Astrocyte (in vitro differentiated cells and primary cell): ENCODE data around the gene ACOT8. TPM values are rescaled to one million over a fixed set of nuclear protein-coding genes. Genes with fewer than 3 reads are reported as not detected.
A peak's percentile ranks its signal among the peaks of the same experiment; 100 is the strongest.
"Not testable (repeated sequence)": the region's sequence is repeated elsewhere in the genome, so short reads cannot be mapped to it uniquely, and the experiment has no call there.

Experiments used
- DNase-seq: peaks from one replicate; pipeline ENCODE4 v3.0.0-alpha.2; 2010; ENCODE audit warnings: low read depth
- FAIRE-seq: peaks from 2 replicates; lab custom pipeline; 2011; peaks lifted over from hg19 to GRCh38; lab: Jason Lieb, UNC
- H2AFZ ChIP-seq: 2 replicates; pipeline ENCODE4 v1.6.0; 2012; ENCODE audit warnings: low read depth, low read length, inconsistent platforms
- H3K27ac ChIP-seq: 2 replicates; pipeline ENCODE4 v1.5.1; 2011; ENCODE audit warnings: low read depth, low read length, inconsistent platforms
- H3K27me3 ChIP-seq: 2 replicates; pipeline ENCODE4 v1.6.0; 2011; ENCODE audit warnings: low read length, inconsistent platforms; ENCODE audit not compliant: insufficient read depth
- H3K36me3 ChIP-seq: 2 replicates; pipeline ENCODE4 v1.5.1; 2011; ENCODE audit warnings: low read length, inconsistent platforms; ENCODE audit not compliant: insufficient read depth
- H3K4me1 ChIP-seq: 2 replicates; pipeline ENCODE4 v1.5.1; 2011; ENCODE audit warnings: low read length, inconsistent platforms; ENCODE audit not compliant: insufficient read depth
- H3K4me2 ChIP-seq: 2 replicates; pipeline ENCODE4 v1.6.0; 2012; ENCODE audit warnings: low read length, inconsistent platforms
- H3K4me3 ChIP-seq: 2 replicates; pipeline ENCODE4 v1.5.1; 2011; ENCODE audit warnings: low read depth, mild to moderate bottlenecking, low read length, inconsistent platforms; ENCODE audit not compliant: insufficient read depth
- H3K79me2 ChIP-seq: 2 replicates; pipeline ENCODE4 v1.6.0; 2012; ENCODE audit warnings: mild to moderate bottlenecking, low read length, inconsistent platforms; ENCODE audit not compliant: insufficient read depth
- H3K9ac ChIP-seq: 2 replicates; pipeline ENCODE4 v1.6.0; 2012; ENCODE audit warnings: mild to moderate bottlenecking, low read length, inconsistent platforms
- H3K9me3 ChIP-seq: 2 replicates; pipeline ENCODE4 v1.5.1; 2012; ENCODE audit warnings: low read depth, mild to moderate bottlenecking, low read length, inconsistent platforms; ENCODE audit not compliant: insufficient read depth
- H4K20me1 ChIP-seq: 2 replicates; pipeline ENCODE4 v1.6.0; 2012; ENCODE audit warnings: low read length, inconsistent platforms; ENCODE audit not compliant: insufficient read depth
- H3K27ac Mint-ChIP-seq: one replicate; pipeline ENCODE4 v1.8.0; 2021; ENCODE audit warnings: mild to moderate bottlenecking, mixed read lengths; ENCODE audit not compliant: unreplicated experiment
- H3K27me3 Mint-ChIP-seq: one replicate; pipeline ENCODE4 v1.8.0; 2021; ENCODE audit warnings: low read depth, mixed read lengths; ENCODE audit not compliant: unreplicated experiment
- H3K36me3 Mint-ChIP-seq: one replicate; pipeline ENCODE4 v1.8.0; 2021; ENCODE audit warnings: low read depth, mixed read lengths; ENCODE audit not compliant: unreplicated experiment
- H3K4me1 Mint-ChIP-seq: one replicate; pipeline ENCODE4 v1.8.0; 2021; ENCODE audit warnings: low read depth, mixed read lengths; ENCODE audit not compliant: unreplicated experiment
- H3K4me3 Mint-ChIP-seq: one replicate; pipeline ENCODE4 v1.8.0; 2021; ENCODE audit warnings: mild to moderate bottlenecking, moderate library complexity, mixed read lengths; ENCODE audit not compliant: unreplicated experiment
- H3K9me3 Mint-ChIP-seq: one replicate; pipeline ENCODE4 v1.8.0; 2021; ENCODE audit warnings: mild to moderate bottlenecking, mixed read lengths; ENCODE audit not compliant: unreplicated experiment
- EZH2 ChIP-seq: IDR thresholded peaks from 2 replicates; pipeline ENCODE4 v1.6.1; 2012; ENCODE audit warnings: mild to moderate bottlenecking, low read length, inconsistent platforms; ENCODE audit not compliant: insufficient read depth
- total RNA-seq: library from RNA; stranded (reverse); gene quantifications from 2 replicates; pipeline ENCODE4 v1.2.1, GENCODE V29; 2021
- TF ChIP-seq, protein P1 (sequence below): IDR thresholded peaks from 2 replicates; pipeline ENCODE4 v1.5.1; 2011; ENCODE audit warnings: low read depth, mild to moderate bottlenecking, inconsistent platforms, low read length, moderate library complexity; ENCODE audit not compliant: insufficient read depth

The ACOT8 gene
- total RNA-seq, 1 donor from 2014 or later = 22.0 TPM

DNA sequence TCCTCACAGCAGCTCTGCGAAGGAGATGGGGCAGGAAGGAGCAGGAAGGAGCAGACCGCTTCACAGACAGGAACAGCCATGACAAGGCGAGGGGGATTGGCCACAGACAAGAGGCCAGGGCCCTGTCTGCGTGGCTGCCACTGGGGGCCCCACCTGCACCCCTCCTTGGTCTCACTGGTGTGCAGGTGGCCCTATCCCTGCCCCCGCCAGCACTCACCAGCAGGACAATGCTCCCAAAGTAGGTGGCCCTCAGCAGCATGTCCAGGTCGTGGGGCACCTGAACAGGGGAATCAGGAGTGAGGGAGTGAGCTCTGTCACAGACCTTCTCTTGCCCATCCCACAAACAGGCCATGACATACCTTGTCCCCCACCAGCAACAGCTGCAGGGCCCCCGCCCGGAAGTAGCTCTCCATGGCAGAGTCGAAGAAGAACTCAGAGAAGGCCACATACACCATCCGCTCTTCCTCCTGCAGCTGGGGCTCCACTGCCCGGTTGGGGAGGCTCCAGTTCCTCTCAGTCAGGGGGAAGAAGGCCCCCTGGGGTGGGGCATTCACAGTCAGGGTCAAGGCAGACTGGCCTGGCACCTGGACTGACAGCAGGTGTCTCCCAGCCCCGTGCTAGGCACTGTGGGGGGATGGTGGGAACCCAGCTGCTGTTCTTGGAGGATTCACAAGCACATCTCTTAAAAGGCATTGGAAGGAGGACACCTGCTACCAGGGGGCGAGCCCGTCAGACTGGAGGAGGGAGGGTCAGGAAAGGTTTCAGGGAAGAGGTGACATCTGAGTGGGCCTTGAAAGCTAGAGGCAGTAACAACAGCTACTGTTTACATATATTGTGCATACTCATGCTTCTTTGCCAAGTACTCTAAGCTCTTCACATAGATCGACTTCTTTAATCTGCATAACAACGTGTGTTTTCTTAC is 47.7 kb upstream of the ACOT8 start:
- H3K4me3 ChIP-seq = no peak overlapping the region
- peaks cover 13% of the 10 kb centered on the region for H3K4me1 ChIP-seq
- H3K9ac ChIP-seq = peak overlapping the region; percentile 34
- peaks cover 2% of the 10 kb centered on the region for H3K36me3 ChIP-seq
- H3K4me3 Mint-ChIP-seq = no peak overlapping the region
- H3K9me3 ChIP-seq = no peaks in the 10 kb centered on the region
- H4K20me1 ChIP-seq = peaks cover 3% of the 10 kb centered on the region
- H3K27ac Mint-ChIP-seq = no peak overlapping the region
- peaks cover 7% of the 10 kb centered on the region for H3K4me1 Mint-ChIP-seq
- H3K27me3 Mint-ChIP-seq = no peaks in the 10 kb centered on the region
- no peaks in the 10 kb centered on the region for H3K27me3 ChIP-seq
- TF ChIP-seq, protein P1, sequence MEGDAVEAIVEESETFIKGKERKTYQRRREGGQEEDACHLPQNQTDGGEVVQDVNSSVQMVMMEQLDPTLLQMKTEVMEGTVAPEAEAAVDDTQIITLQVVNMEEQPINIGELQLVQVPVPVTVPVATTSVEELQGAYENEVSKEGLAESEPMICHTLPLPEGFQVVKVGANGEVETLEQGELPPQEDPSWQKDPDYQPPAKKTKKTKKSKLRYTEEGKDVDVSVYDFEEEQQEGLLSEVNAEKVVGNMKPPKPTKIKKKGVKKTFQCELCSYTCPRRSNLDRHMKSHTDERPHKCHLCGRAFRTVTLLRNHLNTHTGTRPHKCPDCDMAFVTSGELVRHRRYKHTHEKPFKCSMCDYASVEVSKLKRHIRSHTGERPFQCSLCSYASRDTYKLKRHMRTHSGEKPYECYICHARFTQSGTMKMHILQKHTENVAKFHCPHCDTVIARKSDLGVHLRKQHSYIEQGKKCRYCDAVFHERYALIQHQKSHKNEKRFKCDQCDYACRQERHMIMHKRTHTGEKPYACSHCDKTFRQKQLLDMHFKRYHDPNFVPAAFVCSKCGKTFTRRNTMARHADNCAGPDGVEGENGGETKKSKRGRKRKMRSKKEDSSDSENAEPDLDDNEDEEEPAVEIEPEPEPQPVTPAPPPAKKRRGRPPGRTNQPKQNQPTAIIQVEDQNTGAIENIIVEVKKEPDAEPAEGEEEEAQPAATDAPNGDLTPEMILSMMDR = no peak
- no peak for TF ChIP-seq EZH2
- H3K9me3 Mint-ChIP-seq = peaks cover 10% of the 10 kb centered on the region
- peaks cover 1% of the 10 kb centered on the region for H3K79me2 ChIP-seq
- H3K36me3 Mint-ChIP-seq = peaks cover 35% of the 10 kb centered on the region
- DNase-seq = no peak
- H3K4me2 ChIP-seq = peak overlapping the region; percentile 26
- H2AFZ ChIP-seq = no peak overlapping the region
- FAIRE-seq = no peak
- H3K27ac ChIP-seq = peak overlapping the region; percentile 58

DNA sequence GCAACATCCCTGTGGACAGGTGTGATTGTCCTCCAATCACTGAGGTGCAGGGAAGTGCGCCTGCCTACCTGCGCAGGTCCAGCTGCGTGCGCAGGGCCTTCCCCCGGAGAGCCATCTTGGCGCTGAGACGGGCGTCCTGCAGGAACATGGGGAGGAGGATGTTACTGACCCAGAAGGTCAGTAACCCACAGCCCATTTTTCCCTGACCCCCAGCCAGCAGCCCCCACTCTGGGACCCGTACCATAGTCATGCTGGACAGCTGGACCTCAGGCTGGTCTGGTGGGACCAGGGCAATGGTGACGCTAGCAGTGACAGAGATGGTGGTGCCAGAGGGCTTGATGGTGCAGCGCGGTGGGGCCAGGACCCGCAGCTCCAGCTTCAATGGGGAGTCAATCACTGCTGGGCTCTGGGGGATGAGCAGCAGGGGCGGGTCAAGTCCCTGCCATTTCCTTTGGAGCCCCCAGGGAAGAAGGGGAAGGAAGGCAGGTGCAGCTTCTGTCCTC is 45.1 kb upstream of the ACOT8 start:
- no peak for DNase-seq
- peaks cover 1% of the 10 kb centered on the region for H3K9me3 Mint-ChIP-seq
- no peak overlapping the region for H3K4me3 Mint-ChIP-seq
- H2AFZ ChIP-seq = no peak overlapping the region
- no peak overlapping the region for H3K4me2 ChIP-seq
- no peaks in the 10 kb centered on the region for H3K27me3 Mint-ChIP-seq
- peaks cover 8% of the 10 kb centered on the region for H4K20me1 ChIP-seq
- no peak overlapping the region for H3K27ac ChIP-seq
- no peak for TF ChIP-seq EZH2
- TF ChIP-seq, protein P1 = no peak
- H3K4me1 ChIP-seq = peaks cover 13% of the 10 kb centered on the region
- H3K79me2 ChIP-seq = no peaks in the 10 kb centered on the region
- H3K27me3 ChIP-seq = no peaks in the 10 kb centered on the region
- no peaks in the 10 kb centered on the region for H3K9me3 ChIP-seq
- peaks cover 3% of the 10 kb centered on the region for H3K4me1 Mint-ChIP-seq
- H3K27ac Mint-ChIP-seq = no peak overlapping the region
- H3K9ac ChIP-seq = no peak overlapping the region
- no peak overlapping the region for H3K4me3 ChIP-seq
- H3K36me3 Mint-ChIP-seq = peaks cover 27% of the 10 kb centered on the region
- FAIRE-seq = no peak
- H3K36me3 ChIP-seq = peaks cover 9% of the 10 kb centered on the region

DNA sequence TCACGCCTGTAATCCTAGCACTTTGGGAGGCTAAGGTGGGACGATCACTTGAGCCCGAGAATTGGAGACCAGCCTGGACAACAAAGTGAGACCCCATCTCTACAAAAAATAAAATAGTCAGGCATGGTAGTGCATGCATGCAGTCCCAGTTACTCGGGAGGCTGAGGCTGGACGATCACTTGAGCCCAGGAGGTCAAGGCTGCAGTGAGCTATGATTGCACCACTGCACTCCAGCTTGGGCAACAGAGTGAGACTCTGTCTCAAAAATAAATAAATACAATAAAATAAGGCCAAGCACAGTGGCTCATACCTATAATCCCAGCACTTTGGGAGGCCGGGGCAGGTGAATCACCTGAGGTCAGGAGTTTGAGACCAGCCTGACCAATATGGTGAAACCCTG is 44.1 kb upstream of the ACOT8 start:
- H3K36me3 ChIP-seq, H3K27ac ChIP-seq, H3K27ac Mint-ChIP-seq, DNase-seq, H3K9me3 ChIP-seq, H3K27me3 Mint-ChIP-seq, H3K27me3 ChIP-seq, H3K4me3 Mint-ChIP-seq, H3K4me3 ChIP-seq, H4K20me1 ChIP-seq, H3K4me2 ChIP-seq, H3K9ac ChIP-seq, H3K9me3 Mint-ChIP-seq, H2AFZ ChIP-seq, H3K79me2 ChIP-seq, FAIRE-seq, H3K4me1 Mint-ChIP-seq: not testable (repeated sequence)
- H3K4me1 ChIP-seq = peaks cover 12% of the 10 kb centered on the region
- H3K36me3 Mint-ChIP-seq = peaks cover 31% of the 10 kb centered on the region
